ENCODE measurements around the gene SLIT3.
"Not testable (repeated sequence)": the region's sequence is repeated elsewhere in the genome, so short reads cannot be mapped to it uniquely, and the experiment has no call there.

The SLIT3 gene

GRCh38 chr5:168746126-168746892 is 554.6 kb downstream of the SLIT3 start:
- not testable (repeated sequence) for H3K27me3 ChIP-seq (ENCODE audit: control insufficient read depth, insufficient read depth, low read length); H3K4me1 ChIP-seq (ENCODE audit: control insufficient read depth, insufficient read depth, low read length); H3K4me3 ChIP-seq (ENCODE audit: low read depth, low read length); H3K36me3 ChIP-seq (ENCODE audit: control insufficient read depth, insufficient read depth, low read length); H3K9ac ChIP-seq (ENCODE audit: low read depth, low read length); H3K9me3 ChIP-seq (ENCODE audit: control insufficient read depth, insufficient read depth, low read length)

- Histone ChIP-seq H3K9ac (ENCODE audit: low read depth, low read length) (no peak overlapping the region), H3K9me3 (ENCODE audit: control insufficient read depth, insufficient read depth, low read length) (no peaks in the 10 kb centered on the region), H3K27me3 (ENCODE audit: control insufficient read depth, insufficient read depth, low read length) (peaks cover 6% of the 10 kb centered on the region), H3K4me3 (ENCODE audit: low read depth, low read length) (no peak overlapping the region), H3K36me3 (ENCODE audit: control insufficient read depth, insufficient read depth, low read length) (no peaks in the 10 kb centered on the region), H3K4me1 (ENCODE audit: control insufficient read depth, insufficient read depth, low read length) (no peaks in the 10 kb centered on the region)
Observed at GRCh38 chr5:168743617-168744016, 557.3 kb downstream of the SLIT3 start.

- H3K36me3 ChIP-seq (ENCODE audit: control insufficient read depth, insufficient read depth, low read length); H3K9ac ChIP-seq (ENCODE audit: low read depth, low read length); H3K9me3 ChIP-seq (ENCODE audit: control insufficient read depth, insufficient read depth, low read length); H3K4me1 ChIP-seq (ENCODE audit: control insufficient read depth, insufficient read depth, low read length); H3K4me3 ChIP-seq (ENCODE audit: low read depth, low read length); H3K27me3 ChIP-seq (ENCODE audit: control insufficient read depth, insufficient read depth, low read length): not testable (repeated sequence)
Observed at GRCh38 chr5:168742311-168742710, 558.6 kb downstream of the SLIT3 start.

- no peaks in the 10 kb centered on the region for H3K9me3 ChIP-seq (ENCODE audit: control insufficient read depth, insufficient read depth, low read length)
- H3K36me3 ChIP-seq (ENCODE audit: control insufficient read depth, insufficient read depth, low read length), result no peaks in the 10 kb centered on the region
- no peak overlapping the region for H3K9ac ChIP-seq (ENCODE audit: low read depth, low read length)
- no peaks in the 10 kb centered on the region for H3K27me3 ChIP-seq (ENCODE audit: control insufficient read depth, insufficient read depth, low read length)
- H3K4me3 ChIP-seq (ENCODE audit: low read depth, low read length), result no peak overlapping the region
- no peaks in the 10 kb centered on the region for H3K4me1 ChIP-seq (ENCODE audit: control insufficient read depth, insufficient read depth, low read length)
Observed at GRCh38 chr5:168740811-168741213, 560.1 kb downstream of the SLIT3 start.

GRCh38 chr5:168740092-168740800 is 560.7 kb downstream of the SLIT3 start:
- Histone ChIP-seq H3K36me3 (ENCODE audit: control insufficient read depth, insufficient read depth, low read length) (no peaks in the 10 kb centered on the region), H3K9me3 (ENCODE audit: control insufficient read depth, insufficient read depth, low read length) (no peaks in the 10 kb centered on the region), H3K4me1 (ENCODE audit: control insufficient read depth, insufficient read depth, low read length) (no peaks in the 10 kb centered on the region), H3K27me3 (ENCODE audit: control insufficient read depth, insufficient read depth, low read length) (no peaks in the 10 kb centered on the region), H3K9ac (ENCODE audit: low read depth, low read length) (no peak overlapping the region), H3K4me3 (ENCODE audit: low read depth, low read length) (no peak overlapping the region)

- Histone ChIP-seq H3K9ac (ENCODE audit: low read depth, low read length) (no peak overlapping the region), H3K36me3 (ENCODE audit: control insufficient read depth, insufficient read depth, low read length) (no peaks in the 10 kb centered on the region)
Observed at GRCh38 chr5:168737066-168737465, 563.9 kb downstream of the SLIT3 start.

GRCh38 chr5:168736281-168736831 is 564.6 kb downstream of the SLIT3 start:
- H3K4me1 ChIP-seq (ENCODE audit: control insufficient read depth, insufficient read depth, low read length), result no peaks in the 10 kb centered on the region
- no peaks in the 10 kb centered on the region for H3K27me3 ChIP-seq (ENCODE audit: control insufficient read depth, insufficient read depth, low read length)
- H3K36me3 ChIP-seq (ENCODE audit: control insufficient read depth, insufficient read depth, low read length), result no peaks in the 10 kb centered on the region
- H3K9ac ChIP-seq (ENCODE audit: low read depth, low read length), result no peak overlapping the region
- no peak overlapping the region for H3K4me3 ChIP-seq (ENCODE audit: low read depth, low read length)
- no peaks in the 10 kb centered on the region for H3K9me3 ChIP-seq (ENCODE audit: control insufficient read depth, insufficient read depth, low read length)

More at GRCh38 chr5:168737066-168737465, 563.9 kb downstream of the SLIT3 start:
- Histone ChIP-seq H3K4me3 (ENCODE audit: low read depth, low read length) (no peak overlapping the region), H3K9me3 (ENCODE audit: control insufficient read depth, insufficient read depth, low read length) (no peaks in the 10 kb centered on the region), H3K27me3 (ENCODE audit: control insufficient read depth, insufficient read depth, low read length) (no peaks in the 10 kb centered on the region), H3K4me1 (ENCODE audit: control insufficient read depth, insufficient read depth, low read length) (no peaks in the 10 kb centered on the region)

- Histone ChIP-seq H3K9ac (ENCODE audit: low read depth, low read length) (no peak overlapping the region), H3K4me1 (ENCODE audit: control insufficient read depth, insufficient read depth, low read length) (no peaks in the 10 kb centered on the region), H3K9me3 (ENCODE audit: control insufficient read depth, insufficient read depth, low read length) (no peaks in the 10 kb centered on the region), H3K36me3 (ENCODE audit: control insufficient read depth, insufficient read depth, low read length) (no peaks in the 10 kb centered on the region), H3K4me3 (ENCODE audit: low read depth, low read length) (no peak overlapping the region), H3K27me3 (ENCODE audit: control insufficient read depth, insufficient read depth, low read length) (no peaks in the 10 kb centered on the region)
Observed at GRCh38 chr5:168734620-168735300, 566.2 kb downstream of the SLIT3 start.

GRCh38 chr5:168734119-168734518 is 566.8 kb downstream of the SLIT3 start:
- Histone ChIP-seq H3K9me3 (ENCODE audit: control insufficient read depth, insufficient read depth, low read length) (no peaks in the 10 kb centered on the region), H3K9ac (ENCODE audit: low read depth, low read length) (no peak overlapping the region), H3K4me1 (ENCODE audit: control insufficient read depth, insufficient read depth, low read length) (no peaks in the 10 kb centered on the region), H3K27me3 (ENCODE audit: control insufficient read depth, insufficient read depth, low read length) (no peaks in the 10 kb centered on the region), H3K36me3 (ENCODE audit: control insufficient read depth, insufficient read depth, low read length) (no peaks in the 10 kb centered on the region), H3K4me3 (ENCODE audit: low read depth, low read length) (no peak overlapping the region)

- Histone ChIP-seq H3K4me1 (ENCODE audit: control insufficient read depth, insufficient read depth, low read length) (no peaks in the 10 kb centered on the region), H3K27me3 (ENCODE audit: control insufficient read depth, insufficient read depth, low read length) (no peaks in the 10 kb centered on the region), H3K36me3 (ENCODE audit: control insufficient read depth, insufficient read depth, low read length) (no peaks in the 10 kb centered on the region), H3K9ac (ENCODE audit: low read depth, low read length) (no peak overlapping the region), H3K9me3 (ENCODE audit: control insufficient read depth, insufficient read depth, low read length) (no peaks in the 10 kb centered on the region), H3K4me3 (ENCODE audit: low read depth, low read length) (no peak overlapping the region)
Observed at GRCh38 chr5:168728546-168729211, 572.3 kb downstream of the SLIT3 start.

GRCh38 chr5:168727547-168727946 is 573.4 kb downstream of the SLIT3 start:
- no peaks in the 10 kb centered on the region for H3K27me3 ChIP-seq (ENCODE audit: control insufficient read depth, insufficient read depth, low read length)
- H3K36me3 ChIP-seq (ENCODE audit: control insufficient read depth, insufficient read depth, low read length), result no peaks in the 10 kb centered on the region
- no peaks in the 10 kb centered on the region for H3K9me3 ChIP-seq (ENCODE audit: control insufficient read depth, insufficient read depth, low read length)
- no peak overlapping the region for H3K4me3 ChIP-seq (ENCODE audit: low read depth, low read length)
- no peaks in the 10 kb centered on the region for H3K4me1 ChIP-seq (ENCODE audit: control insufficient read depth, insufficient read depth, low read length)
- no peak overlapping the region for H3K9ac ChIP-seq (ENCODE audit: low read depth, low read length)
